Type B pancreatic cell (in vitro differentiated cells): ENCODE data around the gene AFF2. TPM values are rescaled to one million over a fixed set of nuclear protein-coding genes. Genes with fewer than 3 reads are reported as not detected.

Source experiments
- DNase-seq: peaks from one replicate; pipeline ENCODE4 v3.0.0; 2021; ENCODE audit warnings: mixed read lengths; ENCODE audit not compliant: unreplicated experiment; ENCODE audit errors: extremely low spot score
- H3K27ac Mint-ChIP-seq: 2 replicates; pipeline ENCODE4 v1.8.0; 2021; ENCODE audit warnings: mild to moderate bottlenecking, mixed read lengths
- H3K27me3 Mint-ChIP-seq: 2 replicates; pipeline ENCODE4 v1.8.0; 2021; ENCODE audit warnings: mixed read lengths
- H3K36me3 Mint-ChIP-seq: 2 replicates; pipeline ENCODE4 v1.8.0; 2021; ENCODE audit warnings: mixed read lengths
- H3K4me1 Mint-ChIP-seq: one replicate; pipeline ENCODE4 v1.8.0; 2021; ENCODE audit warnings: mixed read lengths; ENCODE audit not compliant: unreplicated experiment
- H3K4me3 Mint-ChIP-seq: 2 replicates; pipeline ENCODE4 v1.8.0; 2021; ENCODE audit warnings: mild to moderate bottlenecking, mixed read lengths
- H3K9me3 Mint-ChIP-seq: 2 replicates; pipeline ENCODE4 v1.8.0; 2021; ENCODE audit warnings: mixed read lengths
- CTCF ChIP-seq: fragments of 200-600 bp; sonication (generic); conservative IDR thresholded peaks from 2 replicates; pipeline ENCODE4 v1.5.0; 2021; ENCODE audit warnings: antibody characterized with exemption, mild to moderate bottlenecking
- total RNA-seq: library from RNA; stranded (reverse); gene quantifications from 2 replicates; pipeline ENCODE4 v1.2.1, GENCODE V29; 2021; ENCODE audit warnings: low replicate concordance

AFF2 gene
- total RNA-seq, 1 donor from 2014 or later, result 21.3 TPM

- no peaks in the 10 kb centered on the region for H3K27me3 Mint-ChIP-seq
- no peak for DNase-seq
- no peak for TF ChIP-seq CTCF
- H3K4me3 Mint-ChIP-seq, result no peak overlapping the region
- no peaks in the 10 kb centered on the region for H3K4me1 Mint-ChIP-seq
- H3K36me3 Mint-ChIP-seq, result no peaks in the 10 kb centered on the region
- H3K27ac Mint-ChIP-seq, result no peak overlapping the region
- H3K9me3 Mint-ChIP-seq, result no peaks in the 10 kb centered on the region
Measured at GRCh38 chrX:148784856-148785255, 284.4 kb downstream of the AFF2 start.

GRCh38 chrX:148785256-148785655, 284.8 kb downstream of the AFF2 start:
- no peak overlapping the region for H3K27ac Mint-ChIP-seq
- no peaks in the 10 kb centered on the region for H3K4me1 Mint-ChIP-seq
- no peaks in the 10 kb centered on the region for H3K9me3 Mint-ChIP-seq
- DNase-seq, result no peak
- no peaks in the 10 kb centered on the region for H3K27me3 Mint-ChIP-seq
- no peaks in the 10 kb centered on the region for H3K36me3 Mint-ChIP-seq
- no peak overlapping the region for H3K4me3 Mint-ChIP-seq
- no peak for TF ChIP-seq CTCF

GRCh38 chrX:148788449-148788848, 288.0 kb downstream of the AFF2 start:
- Mint-ChIP-seq H3K4me3 (no peak overlapping the region), H3K27ac (no peak overlapping the region), H3K4me1 (no peaks in the 10 kb centered on the region), H3K27me3 (no peaks in the 10 kb centered on the region), H3K36me3 (no peaks in the 10 kb centered on the region), H3K9me3 (no peaks in the 10 kb centered on the region)
- DNase-seq, result no peak
- TF ChIP-seq CTCF, result no peak

- Mint-ChIP-seq H3K36me3 (peaks cover 3% of the 10 kb centered on the region), H3K4me1 (no peaks in the 10 kb centered on the region), H3K27me3 (no peaks in the 10 kb centered on the region), H3K27ac (no peak overlapping the region), H3K4me3 (no peak overlapping the region), H3K9me3 (no peaks in the 10 kb centered on the region)
- no peak for TF ChIP-seq CTCF
- no peak for DNase-seq
Measured at GRCh38 chrX:148794350-148794749, 293.9 kb downstream of the AFF2 start.

- H3K27me3 Mint-ChIP-seq, result peaks cover 2% of the 10 kb centered on the region
- H3K27ac Mint-ChIP-seq, result no peak overlapping the region
- H3K4me3 Mint-ChIP-seq, result no peak overlapping the region
- DNase-seq, result no peak
- no peaks in the 10 kb centered on the region for H3K36me3 Mint-ChIP-seq
- H3K9me3 Mint-ChIP-seq, result no peaks in the 10 kb centered on the region
- peaks cover 12% of the 10 kb centered on the region for H3K4me1 Mint-ChIP-seq
- no peak for TF ChIP-seq CTCF
Measured at GRCh38 chrX:148804579-148805355, 304.4 kb downstream of the AFF2 start.
